Measurements from ENCODE around the gene ZNF532.

- TF ChIP-seq CTCF (conservative IDR thresholded peaks at IDR 0.05) (no peak), EZH2 (IDR thresholded peaks at IDR 0.05; ENCODE audit: low read depth) (no peak)
These were observed 21.5 kb upstream of the ZNF532 start for GRCh38 chr18:58842978-58843687.
